HG03565 (cell line): ENCODE measurements around the gene SLC16A8.
"Not testable (repeated sequence)": the region's sequence is repeated elsewhere in the genome, so short reads cannot be mapped to it uniquely, and the experiment has no call there.

Experiments
- ATAC-seq: cut with Tn5 transposase; IDR thresholded peaks from one replicate; pipeline ENCODE4 v1.9.1; 2021; ENCODE audit warnings: mild to moderate bottlenecking, moderate library complexity; ENCODE audit not compliant: unreplicated experiment

The SLC16A8 gene

DNA sequence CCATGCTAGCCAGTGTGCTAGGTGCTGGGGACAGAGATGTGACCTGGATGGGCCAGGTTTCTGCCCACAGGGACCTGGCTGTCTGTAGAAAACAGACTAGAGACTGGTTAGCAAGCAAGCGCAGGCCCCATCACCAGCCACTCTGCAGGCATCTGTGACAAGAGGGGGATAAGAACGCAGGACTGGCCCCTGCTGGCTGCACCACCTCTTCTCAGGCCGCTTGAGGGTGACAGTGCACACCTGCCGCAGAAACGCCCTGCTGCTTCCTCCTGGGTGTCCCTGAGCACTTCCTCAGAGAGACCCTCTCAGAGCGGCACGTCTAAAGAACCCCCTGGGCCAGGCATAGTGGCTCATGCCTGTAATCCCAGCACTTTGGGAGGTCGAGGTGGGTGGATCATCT lies 32.7 kb downstream of the SLC16A8 start:
- ATAC-seq, result no peak

DNA sequence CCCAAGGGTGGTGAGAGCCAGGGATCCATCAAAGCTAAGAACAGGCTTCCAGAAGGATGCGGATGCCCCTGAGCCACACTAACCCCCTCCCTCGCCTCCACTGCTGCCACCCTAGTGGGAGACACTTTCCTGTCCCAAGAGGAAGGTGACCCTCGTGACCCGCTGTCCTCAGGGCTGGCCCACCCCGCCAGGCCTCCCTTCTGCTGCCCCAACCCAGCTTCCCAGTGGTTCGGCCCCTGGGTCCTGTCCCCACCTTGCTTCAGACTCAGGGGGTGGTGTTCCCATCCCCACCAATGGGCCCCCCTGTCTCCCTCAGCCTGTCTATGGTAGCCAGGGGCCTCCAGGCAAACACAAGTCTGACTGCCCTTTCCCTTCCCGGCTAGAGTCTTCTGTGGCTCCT lies 33.3 kb downstream of the SLC16A8 start:
- ATAC-seq, result no peak

DNA sequence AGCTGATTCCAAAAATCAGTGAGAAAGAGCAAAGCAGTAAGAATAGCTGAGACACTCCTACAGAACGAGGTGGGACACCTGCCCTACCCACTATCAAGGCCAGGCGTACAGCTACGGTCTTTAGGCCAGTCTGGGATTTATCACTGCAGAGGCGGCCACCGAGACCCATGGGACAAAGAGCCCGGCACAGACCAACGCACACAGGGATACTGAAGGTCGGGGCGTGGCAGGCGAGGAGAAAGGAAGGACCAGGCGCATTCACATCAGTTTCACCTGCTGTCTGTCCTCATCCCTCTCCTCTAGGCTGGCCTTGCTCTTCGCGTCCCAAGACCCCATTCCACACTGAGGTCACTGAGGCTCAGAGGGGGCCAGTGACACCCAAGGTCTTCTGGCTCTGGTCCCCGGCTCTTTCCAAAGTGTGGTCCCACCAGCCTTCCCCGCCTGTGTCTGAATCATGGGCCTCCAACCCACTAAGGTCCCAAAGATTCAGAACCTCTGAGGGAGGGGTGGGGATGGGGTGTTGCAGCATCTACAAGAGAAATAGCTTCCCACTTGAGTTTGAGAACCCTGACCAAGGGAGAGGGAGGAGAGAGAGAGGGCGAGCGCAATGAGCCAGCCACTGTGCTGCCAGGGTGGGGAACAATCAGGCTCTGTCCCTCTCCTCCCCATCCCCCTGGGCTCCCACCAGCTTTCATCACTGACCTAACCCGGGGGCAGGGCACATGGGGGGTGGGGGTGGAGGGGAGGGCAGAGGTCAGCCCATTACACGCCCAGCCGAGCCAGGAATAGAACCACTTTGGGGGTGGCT lies 34.0 kb downstream of the SLC16A8 start:
- no peak for ATAC-seq

DNA sequence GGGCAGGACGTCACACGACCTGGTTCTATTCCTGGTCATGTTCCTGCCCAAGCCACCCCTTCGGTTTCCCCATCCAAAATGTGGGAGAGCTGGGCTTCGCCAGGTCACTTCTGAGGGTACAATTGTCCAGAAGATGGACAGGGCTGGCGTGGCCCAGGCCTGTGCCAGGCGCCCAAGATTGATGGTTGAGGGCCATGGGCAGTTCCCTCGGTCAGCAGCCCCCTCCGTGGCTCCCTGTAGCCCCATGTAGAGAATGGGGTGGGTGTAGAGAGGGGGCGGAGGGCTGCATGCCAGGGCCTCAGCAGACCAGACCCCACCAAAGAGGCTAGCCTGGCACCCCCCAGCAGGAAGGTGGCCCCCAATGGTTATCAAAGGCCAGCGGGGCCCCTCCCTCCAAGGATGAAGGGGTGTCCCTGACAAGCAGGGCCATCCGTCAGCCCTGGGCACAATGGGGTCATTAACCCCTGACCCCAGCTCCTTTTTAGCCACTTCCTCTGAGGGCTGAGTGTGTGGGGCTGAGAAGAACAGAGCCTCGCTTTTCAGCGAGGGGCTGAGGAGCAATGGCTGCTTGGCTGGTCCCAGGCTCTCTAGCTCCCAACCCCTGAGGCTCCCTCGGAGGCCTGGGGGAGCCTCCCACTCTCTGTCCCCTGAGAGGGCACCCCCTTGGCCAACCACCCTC lies 37.8 kb downstream of the SLC16A8 start:
- no peak for ATAC-seq

DNA sequence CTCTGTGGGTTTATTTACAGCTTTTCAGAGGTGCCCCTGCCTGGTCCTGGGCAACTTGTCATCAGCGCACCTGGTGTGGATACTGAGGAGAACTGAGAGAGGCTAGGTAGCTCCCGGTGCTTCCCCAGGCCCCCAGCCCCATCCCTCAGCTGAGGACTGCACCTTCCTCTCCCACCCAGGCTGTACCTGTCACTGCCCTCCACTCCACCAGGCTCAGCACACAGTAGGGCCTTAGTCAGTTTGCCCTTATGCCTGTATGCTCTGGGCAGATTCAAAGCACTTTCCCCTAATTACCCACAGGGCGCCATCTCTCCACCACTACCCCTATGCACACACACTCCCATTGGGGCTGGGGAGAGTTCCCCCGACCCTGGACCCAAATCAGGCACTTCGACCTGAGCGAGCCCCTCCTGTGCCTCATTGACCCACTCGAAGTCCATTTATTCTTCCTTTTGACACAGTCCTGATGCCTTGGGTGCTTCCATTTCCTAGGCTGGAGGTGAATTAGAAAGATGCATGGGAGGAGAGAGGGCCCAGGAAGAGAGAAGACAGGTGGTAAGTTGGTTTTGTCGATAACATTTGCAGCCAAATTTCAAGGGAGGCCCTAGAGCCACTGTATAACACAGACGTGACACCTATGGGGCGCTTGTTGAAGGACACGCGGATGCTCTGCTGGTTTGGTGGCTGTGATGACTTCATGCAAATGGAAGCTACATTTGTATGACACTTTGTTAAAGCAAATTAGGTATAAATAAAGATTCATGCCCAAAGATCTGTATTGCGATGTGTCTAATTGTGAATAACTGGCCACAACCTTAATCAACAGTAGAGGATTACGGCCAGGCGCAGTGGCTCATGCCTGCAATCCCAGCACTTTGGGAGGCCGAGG lies 40.6 kb downstream of the SLC16A8 start:
- no peak for ATAC-seq

DNA sequence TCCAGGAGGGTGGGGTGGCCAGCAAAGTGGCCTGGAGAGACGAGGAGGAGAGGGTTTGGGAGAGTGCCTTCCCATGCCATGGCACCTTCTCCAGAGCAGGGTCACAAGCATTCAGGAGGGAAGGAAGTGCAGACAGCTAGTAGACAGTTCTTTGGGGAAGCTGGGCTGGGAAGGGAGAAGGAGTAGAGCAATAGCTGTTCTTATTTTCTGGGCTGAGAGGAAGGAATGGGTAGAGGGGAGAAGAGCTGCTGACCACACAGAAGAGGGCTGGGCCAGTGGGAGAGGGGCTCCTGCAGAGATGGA lies 41.5 kb downstream of the SLC16A8 start:
- no peak for ATAC-seq

DNA sequence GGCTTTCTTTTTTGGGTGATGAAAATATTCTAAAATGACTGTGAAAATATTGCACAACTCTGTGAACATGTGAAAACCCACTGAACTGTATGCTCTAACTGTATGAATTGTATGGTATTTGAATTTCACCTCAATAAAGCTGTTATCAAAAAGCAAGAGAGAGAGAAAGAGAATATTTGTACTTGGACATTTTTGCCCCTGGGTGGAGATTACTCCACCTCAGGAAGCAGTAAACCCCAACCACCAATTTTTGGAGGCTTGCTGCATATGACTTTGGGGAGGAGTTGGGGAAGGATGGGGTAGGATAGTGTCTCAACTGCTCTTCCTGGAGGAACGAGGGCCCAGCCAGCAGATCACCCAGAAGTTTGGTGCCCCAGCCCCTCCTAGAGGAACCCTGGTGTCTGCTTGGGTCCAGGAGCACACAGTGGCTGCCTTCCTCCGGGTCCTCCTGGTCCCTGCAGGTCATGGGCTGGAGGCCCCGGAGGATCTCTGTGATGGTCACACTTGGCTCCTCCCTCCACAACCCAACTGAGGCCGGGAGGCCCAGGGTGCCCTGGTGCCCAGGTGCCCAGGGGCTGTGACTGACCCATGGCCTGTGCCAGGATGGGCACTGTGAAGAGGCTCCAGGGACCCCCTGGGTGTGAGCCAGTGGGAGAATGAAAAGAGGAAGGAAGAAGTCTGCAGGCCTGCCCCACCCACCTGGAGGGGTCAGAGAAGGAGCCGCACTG lies 42.1 kb downstream of the SLC16A8 start:
- ATAC-seq, result no peak

DNA sequence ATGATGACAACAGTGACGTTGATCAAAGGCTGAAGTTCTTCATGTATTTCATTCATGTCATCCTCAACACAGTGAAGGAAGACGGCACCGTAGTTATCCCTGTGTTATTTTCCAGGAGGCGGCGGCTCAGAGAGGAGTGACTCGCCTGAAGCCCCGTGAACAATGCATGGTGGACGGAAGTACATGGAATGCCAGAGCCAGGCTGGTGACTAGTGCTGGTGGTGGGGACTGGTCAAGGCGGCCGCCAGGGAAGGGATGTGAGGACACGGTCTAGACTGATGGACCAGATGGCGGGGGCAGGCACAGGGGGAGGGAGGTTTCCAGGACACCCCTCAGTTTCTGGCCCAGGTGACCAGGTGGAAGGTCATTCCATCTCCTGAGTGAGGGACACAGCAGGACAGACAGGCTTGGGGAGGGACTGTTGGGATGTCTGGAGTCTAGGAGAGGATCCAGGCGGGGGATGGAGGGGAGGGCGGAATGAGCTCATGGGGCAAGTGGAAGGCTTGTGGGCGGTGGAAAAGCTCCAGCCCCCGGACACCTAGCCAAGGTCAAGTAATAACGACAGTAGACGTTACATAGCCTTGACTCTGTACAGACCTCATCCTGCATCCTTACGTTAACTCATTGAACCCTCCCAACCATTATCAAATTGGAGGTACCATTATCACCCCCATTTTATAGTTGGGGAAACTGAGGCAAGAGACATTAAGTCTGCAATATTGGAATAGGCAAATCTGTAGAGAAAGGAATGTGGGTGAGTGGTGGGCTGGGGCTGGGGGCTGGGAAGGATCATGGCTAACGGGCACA lies 42.8 kb downstream of the SLC16A8 start:
- no peak for ATAC-seq

DNA sequence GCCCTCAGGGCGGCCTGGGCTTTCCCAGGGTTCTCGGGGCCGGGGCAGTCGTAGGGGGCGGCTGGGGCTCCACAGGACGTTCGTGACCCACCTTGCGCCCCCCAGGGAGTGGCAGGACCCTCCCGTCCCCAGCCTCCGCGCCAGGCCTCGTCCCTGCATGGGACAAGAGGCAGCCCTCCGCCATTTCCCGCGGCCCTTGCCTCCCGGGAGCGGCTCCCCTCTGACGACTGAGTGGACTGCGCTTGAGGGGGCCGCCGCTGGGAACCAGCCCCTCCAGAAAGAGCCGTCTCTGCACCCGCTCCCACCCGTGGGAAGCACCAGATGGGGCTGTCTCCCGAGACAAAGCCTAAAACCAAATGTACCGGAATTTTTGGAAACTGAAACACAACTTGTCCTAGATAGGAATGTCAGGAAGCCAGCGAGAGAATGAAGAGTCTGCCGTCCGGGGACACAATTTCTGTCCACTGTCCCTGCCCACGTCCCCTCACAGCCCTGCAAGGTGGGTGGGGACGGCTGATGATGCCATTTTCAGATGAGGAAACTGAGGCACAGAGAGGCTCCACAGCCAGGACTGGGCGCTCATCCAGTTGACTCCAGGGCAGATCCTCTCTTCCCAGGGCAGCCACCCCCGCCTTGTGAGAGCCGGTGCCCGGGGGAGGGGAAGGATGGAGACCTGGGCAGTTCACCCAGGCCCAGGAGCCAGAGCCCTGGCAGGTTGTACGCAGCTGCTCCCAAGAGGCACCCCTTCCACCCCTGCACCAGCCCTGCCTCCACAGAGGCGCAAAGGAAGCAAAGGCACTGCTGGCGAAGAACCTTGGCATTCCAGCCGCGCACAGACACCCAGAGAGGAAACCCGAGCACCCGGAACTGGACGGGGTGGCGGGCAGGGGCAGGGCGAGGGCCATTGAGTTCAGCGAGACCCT lies 44.8 kb downstream of the SLC16A8 start:
- ATAC-seq, result no peak

DNA sequence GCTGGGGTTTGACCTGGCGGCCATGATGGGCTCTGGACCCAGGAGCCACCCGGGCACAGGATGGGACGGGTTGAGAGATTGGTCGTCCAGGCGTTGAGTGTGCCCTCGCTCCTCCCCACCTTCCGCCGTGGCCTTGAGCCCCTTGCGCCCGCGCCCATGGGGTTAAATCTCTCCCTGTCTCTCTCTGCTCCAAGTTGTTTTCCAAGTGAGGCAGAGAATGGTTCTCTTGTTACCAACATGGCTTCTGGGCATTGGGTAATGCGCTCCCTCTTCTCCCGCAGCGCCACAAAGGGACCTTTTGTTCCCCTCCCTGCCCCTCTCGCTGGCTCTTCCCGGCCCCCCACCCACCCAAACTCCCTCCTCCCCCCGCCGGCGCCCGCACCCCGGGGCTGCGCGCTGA lies 45.6 kb downstream of the SLC16A8 start:
- no peak for ATAC-seq

DNA sequence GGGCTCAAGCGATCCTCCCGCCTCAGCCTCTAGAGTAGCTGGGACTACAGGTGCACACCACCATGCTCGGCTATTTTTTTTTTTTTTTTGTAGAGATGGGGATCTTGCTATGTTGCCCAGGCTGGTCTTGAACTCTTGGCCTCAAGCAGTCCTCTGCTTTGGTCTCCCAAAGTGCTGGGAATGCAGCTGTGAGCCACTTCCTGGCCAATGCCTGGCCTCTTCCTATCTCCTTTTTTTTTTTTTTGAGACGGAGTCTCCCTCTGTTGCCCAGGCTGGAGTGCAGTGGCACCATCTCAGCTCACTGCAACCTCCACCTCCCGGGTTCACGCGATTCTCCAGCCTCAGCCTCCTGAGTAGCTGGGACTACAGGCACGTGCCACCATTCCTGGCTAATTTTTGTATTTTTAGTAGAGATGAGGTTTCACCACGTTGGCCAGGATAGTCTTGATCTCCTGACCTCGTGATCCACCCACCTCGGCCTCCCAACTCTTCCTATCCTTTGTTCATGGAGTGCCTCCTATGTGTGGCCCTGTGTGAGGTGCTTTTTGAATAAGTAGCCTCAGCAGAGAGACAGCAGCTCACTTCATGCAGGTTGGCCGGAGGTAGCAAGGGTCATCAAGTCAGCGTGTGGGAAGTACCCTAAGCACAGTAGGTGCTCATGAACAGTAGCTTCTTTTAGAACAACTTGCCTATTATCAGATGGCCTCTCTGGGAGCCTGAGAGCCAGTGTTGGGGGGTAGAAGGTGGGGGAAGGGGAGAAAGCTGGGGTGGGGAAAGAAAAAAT lies 46.4 kb downstream of the SLC16A8 start:
- not testable (repeated sequence) for ATAC-seq

DNA sequence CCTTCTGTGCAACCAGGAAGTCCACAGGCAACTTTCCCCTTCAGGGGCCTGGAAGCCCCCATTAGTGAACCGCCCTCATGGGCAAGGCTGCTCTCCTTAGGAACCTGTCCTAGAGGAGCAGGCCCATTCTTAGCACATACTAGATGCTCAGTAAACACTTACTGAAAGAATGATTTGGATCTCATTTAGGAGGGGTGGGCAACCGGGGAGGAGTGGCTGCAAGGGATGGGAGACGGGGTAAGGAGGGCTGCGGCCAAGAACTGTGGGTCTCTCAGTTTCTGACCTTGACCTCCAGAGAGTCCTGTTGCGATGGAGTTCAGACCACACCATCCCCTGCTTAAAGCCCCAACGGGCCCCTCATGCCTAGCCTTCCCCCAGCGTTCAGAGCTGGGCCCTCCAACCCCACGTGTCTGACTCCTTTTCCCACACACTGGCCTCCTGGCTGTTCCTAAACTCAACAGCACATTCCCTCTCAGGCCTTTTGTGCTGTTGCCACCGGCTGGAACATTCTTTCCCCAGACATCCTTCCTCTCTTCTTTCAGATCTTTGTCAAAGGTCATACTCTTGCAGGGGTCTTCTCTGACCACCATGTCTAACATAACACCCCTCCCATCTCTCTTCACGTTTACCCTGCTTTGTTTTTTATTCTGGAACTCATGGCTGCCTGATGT lies 47.5 kb downstream of the SLC16A8 start:
- ATAC-seq, result no peak

DNA sequence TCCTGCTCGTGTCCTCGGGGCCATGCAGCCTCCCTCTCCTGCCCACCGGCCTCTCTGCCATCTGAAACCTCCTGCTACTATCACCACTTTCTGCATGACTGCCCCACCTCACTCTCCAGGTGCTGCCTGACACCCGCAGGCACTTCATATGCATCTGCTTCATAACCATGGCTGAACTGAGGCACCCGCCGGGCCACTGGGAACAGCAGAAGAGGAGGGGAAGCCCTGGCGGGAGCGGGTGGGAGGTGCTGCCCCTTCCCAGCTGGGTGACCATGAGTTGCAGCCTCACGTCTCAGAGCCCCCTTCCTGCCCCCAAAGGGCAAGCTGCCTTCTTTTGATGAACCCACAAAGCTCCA lies 48.5 kb downstream of the SLC16A8 start:
- no peak for ATAC-seq

DNA sequence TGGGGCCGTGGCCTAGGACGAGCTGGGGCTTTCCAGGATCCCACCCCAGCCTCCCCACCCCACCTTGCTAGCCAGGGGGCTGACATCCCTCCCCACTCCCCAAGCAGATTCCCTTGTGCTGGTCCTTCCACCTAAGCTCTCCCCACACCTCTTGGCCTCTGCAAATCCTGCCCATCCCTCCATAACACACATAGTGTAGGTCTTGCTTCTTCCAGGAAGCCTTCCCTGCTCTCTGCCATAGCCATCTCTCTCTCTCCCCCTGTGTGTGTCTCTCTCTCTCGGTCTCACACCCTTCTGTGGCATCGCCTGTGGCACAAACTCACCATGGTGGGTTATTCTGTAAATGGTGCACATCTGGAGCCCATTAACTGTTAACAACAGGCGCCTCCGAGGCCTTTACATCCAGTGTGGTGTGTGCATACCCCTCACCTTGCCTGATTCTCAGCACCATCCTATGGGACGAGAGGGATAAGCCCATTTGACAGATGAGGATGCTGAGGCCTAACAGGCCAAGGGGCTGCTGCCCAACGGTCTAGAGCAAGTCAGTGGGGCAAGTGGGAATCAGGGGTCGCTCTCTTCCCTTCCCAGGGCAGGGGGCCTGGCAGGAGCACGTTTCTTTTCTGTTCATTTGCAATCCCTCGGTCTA lies 49.0 kb downstream of the SLC16A8 start:
- no peak for ATAC-seq

DNA sequence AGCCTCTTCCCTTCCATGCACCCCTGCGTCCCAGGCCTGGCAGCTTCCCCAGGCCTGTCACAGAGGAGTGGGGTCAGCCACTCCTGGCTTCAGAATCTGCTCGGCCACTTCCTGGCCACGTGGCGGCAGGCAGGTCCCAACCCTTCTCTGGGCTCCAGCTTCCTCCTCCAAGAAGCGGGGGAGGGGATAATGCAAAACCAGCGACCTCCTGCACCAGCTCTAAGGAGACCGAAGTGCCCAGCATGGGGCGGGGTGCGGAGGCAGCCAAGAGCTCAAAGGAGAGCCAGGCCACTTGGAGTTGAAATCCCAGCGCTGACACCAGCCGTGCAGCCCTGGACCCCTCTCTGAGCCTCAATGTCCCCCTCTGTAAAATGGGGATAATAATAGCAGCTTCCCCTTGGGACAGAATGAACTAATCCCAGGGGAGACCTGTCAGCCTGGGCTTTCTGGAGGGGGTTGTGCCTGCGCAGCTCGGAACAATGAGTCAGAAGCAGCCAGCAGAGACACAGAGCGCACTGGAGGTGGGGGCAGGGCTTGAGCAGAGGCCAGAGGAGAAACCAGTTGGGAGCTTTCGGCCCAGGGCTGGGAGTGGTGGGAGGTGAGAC lies 49.6 kb downstream of the SLC16A8 start:
- no peak for ATAC-seq

DNA sequence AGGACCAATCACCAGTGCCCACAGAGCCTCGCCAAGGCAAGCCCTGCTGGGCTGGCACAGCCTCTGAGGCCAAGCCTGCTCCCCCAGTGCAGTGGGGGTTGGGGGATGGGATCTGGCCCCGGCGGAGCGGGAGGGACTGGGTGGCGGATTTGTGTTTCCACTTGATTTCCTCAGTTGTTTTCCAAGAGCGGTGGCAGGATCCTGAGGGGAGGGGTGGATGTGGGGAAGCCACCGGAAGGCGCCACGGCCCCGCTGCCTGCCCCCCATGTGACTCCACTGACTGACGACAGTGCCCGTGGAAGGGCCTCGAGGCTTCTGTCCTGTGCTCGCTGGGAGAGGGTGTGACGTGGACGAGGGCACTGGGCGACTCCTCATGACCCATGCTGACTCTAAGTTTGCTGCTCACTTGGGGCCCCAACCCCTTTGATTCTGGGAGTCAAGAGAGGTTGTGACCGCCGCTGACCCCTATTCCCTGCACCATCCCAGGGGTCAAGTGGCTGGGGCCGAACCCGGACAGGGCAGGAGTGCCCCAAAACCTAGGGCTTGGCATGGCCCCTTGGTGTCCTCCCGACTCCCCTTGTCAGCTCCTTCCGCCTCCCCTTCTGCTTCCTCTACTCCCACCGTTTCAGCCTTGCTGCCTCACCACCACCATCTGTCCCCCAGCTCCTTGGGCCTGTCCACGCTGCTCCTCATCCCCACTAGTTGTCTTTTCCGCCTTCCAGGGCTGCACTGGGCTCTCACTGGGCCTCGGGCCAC lies 50.3 kb downstream of the SLC16A8 start:
- no peak for ATAC-seq
